ENCODE data around the gene MPHOSPH9. TPM values are rescaled to one million over a fixed set of nuclear protein-coding genes. Genes with fewer than 3 reads are reported as not detected.

MPHOSPH9 gene
- total RNA-seq, 2 experiments from 2014 or later: 148 to 149 TPM

- Mint-ChIP-seq H3K4me3 (no peak overlapping the region), H3K36me3 (ENCODE audit: low read depth) (peaks cover 20% of the 10 kb centered on the region), H3K27me3 (ENCODE audit: low read depth) (peaks cover 10% of the 10 kb centered on the region), H3K4me1 (ENCODE audit: low read depth) (peaks cover 39% of the 10 kb centered on the region), H3K9me3 (ENCODE audit: insufficient read depth) (no peaks in the 10 kb centered on the region), H3K27ac (no peak overlapping the region)
- DNase-seq (no peak), ATAC-seq (no peak)
- ChIA-PET CTCF (interaction anchor here (1.0 to 3.0 kb wide), 3 partner anchors 73 to 104 kb away, joined by 3 to 12 read pairs (median 7); no protein-coding TSS in a partner anchor), POLR2A (interaction anchor here (1.3 to 3.3 kb wide), 2 partner anchors 73 to 84 kb away, joined by 3 to 18 read pairs; partner anchors contain the start of genes MPHOSPH9 and MTRFR)
Observed at GRCh38 chr12:123148655-123149054, 84.3 kb downstream of the MPHOSPH9 start.

DNA sequence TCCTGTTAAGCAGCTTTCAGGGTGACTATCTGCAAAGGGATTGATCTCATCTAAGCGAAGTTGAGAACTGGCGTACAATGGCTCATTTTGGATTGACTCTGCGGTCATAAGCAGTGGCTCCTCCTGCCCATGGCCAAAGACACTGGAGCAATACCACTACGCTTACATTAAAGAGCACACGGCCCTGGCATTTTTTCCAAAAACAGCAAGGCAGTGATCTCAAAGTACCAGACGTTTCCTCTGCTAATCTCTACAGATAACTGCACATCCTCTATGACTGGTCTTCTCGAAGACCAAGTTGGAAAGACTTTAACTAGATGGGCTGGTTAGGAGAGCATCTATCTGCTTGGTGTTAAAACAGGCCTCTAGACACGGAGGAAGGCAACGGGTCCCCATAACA is 84.7 kb downstream of the MPHOSPH9 start:
- ATAC-seq (no peak), DNase-seq (no peak)
- Mint-ChIP-seq H3K4me3 (no peak overlapping the region), H3K9me3 (ENCODE audit: insufficient read depth) (no peaks in the 10 kb centered on the region), H3K27ac (no peak overlapping the region), H3K4me1 (ENCODE audit: low read depth) (peaks cover 34% of the 10 kb centered on the region), H3K36me3 (ENCODE audit: low read depth) (peaks cover 16% of the 10 kb centered on the region), H3K27me3 (ENCODE audit: low read depth) (peaks cover 10% of the 10 kb centered on the region)
- POLR2A ChIA-PET: interaction anchor here (1.3 kb wide), 1 partner anchor 85 kb away, joined by 3 read pairs; the partner anchor contains the start of genes MPHOSPH9 and MTRFR
- CTCF ChIA-PET: interaction anchor here (3.0 kb wide), 1 partner anchor 73 kb away, joined by 12 read pairs; no protein-coding TSS in a partner anchor

GRCh38 chr12:123145211-123145610 is 87.7 kb downstream of the MPHOSPH9 start:
- ChIA-PET POLR2A (interaction anchor here (0.9 kb wide), 1 partner anchor 24 kb away, joined by 5 read pairs; no protein-coding TSS in a partner anchor), CTCF (interaction anchor here (0.6 to 0.9 kb wide), 2 partner anchors 70 to 986 kb away, joined by 3 to 4 read pairs; no protein-coding TSS in a partner anchor)
- ATAC-seq (no peak), DNase-seq (no peak)
- Mint-ChIP-seq H3K4me3 (no peak overlapping the region), H3K9me3 (ENCODE audit: insufficient read depth) (no peaks in the 10 kb centered on the region), H3K4me1 (ENCODE audit: low read depth) (peaks cover 23% of the 10 kb centered on the region), H3K36me3 (ENCODE audit: low read depth) (peaks cover 1% of the 10 kb centered on the region), H3K27ac (no peak overlapping the region), H3K27me3 (ENCODE audit: low read depth) (peaks cover 10% of the 10 kb centered on the region)

GRCh38 chr12:123143736-123144461 is 89.0 kb downstream of the MPHOSPH9 start:
- H3K4me3 Mint-ChIP-seq: no peak overlapping the region
- H3K9me3 Mint-ChIP-seq (ENCODE audit: insufficient read depth): no peaks in the 10 kb centered on the region
- peaks cover 22% of the 10 kb centered on the region for H3K4me1 Mint-ChIP-seq (ENCODE audit: low read depth)
- CTCF ChIA-PET: interaction anchor here (1.0 to 1.9 kb wide), 2 partner anchors 9 to 59 kb away, joined by 3 to 4 read pairs; no protein-coding TSS in a partner anchor
- DNase-seq: no peak
- no peak for ATAC-seq
- POLR2A ChIA-PET: interaction anchor here (0.7 to 0.9 kb wide), 2 partner anchors 67 to 161 kb away, joined by 3 read pairs; no protein-coding TSS in a partner anchor
- H3K27me3 Mint-ChIP-seq (ENCODE audit: low read depth): peaks cover 4% of the 10 kb centered on the region
- no peak overlapping the region for H3K27ac Mint-ChIP-seq
- peaks cover 1% of the 10 kb centered on the region for H3K36me3 Mint-ChIP-seq (ENCODE audit: low read depth)

DNA sequence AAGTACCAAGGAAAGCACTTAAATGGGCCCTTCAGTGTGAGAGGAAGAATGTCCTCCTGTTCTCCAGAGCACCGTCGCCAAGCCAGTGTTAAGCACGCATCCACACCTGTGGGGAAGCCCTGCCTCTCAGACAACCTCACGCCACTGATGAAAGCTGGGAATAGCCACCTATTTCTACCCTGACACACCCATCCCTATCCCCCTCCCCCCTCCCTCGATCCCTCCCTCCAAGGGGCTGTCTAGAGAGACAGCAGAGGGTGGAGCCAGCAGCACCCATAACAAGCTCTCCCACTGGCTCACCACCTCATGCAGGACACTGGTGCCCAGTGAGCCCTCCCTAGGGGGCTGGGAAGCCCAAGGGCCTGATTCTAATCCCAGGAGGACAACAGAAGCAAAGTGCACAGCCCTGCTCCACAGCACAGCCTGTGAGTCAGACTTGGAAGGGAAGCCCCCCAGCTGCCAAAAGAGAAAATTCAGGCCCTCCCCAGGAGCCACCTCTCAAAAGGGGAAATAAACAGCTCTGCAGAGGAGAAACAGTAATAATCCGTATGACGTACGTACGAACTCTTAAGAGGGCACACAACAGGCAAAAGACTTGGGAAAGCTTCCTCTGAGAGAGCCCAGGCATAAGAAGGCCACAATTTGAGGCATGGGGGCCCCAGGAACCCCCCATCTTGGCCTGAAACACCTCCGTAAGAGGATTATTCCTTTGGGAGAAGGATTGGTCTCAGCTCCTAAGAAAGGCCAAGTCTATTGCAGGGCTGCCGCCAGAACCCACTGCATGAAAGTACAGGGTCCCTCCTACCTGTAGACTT is 89.8 kb downstream of the MPHOSPH9 start:
- Mint-ChIP-seq H3K4me3 (no peak overlapping the region), H3K27ac (no peak overlapping the region), H3K27me3 (ENCODE audit: low read depth) (no peaks in the 10 kb centered on the region), H3K9me3 (ENCODE audit: insufficient read depth) (no peaks in the 10 kb centered on the region), H3K36me3 (ENCODE audit: low read depth) (peaks cover 1% of the 10 kb centered on the region), H3K4me1 (ENCODE audit: low read depth) (peaks cover 18% of the 10 kb centered on the region)
- ATAC-seq (no peak), DNase-seq (no peak)
- POLR2A ChIA-PET: interaction anchor here (0.7 to 1.0 kb wide), 3 partner anchors 9 to 161 kb away, joined by 3 read pairs; no protein-coding TSS in a partner anchor
- CTCF ChIA-PET: interaction anchor here (1.9 to 2.9 kb wide), 2 partner anchors 8 to 100 kb away, joined by 4 to 10 read pairs; no protein-coding TSS in a partner anchor

DNA sequence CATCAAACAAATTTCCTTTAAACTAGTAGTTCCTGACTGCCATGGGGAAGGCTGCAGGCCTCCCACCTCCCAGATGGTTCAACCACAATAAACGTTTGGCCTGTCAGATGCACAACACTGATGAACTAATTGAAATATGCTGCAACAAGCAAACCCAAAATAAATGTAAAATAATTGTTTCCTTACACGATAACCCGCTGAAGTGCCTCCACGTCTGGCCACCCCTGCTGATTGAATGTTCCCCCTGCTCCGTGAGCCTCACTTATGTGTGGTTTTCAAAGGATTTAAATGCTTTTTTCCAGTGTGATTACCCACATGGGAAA is 90.5 kb downstream of the MPHOSPH9 start:
- Mint-ChIP-seq H3K9me3 (ENCODE audit: insufficient read depth) (no peaks in the 10 kb centered on the region), H3K27me3 (ENCODE audit: low read depth) (no peaks in the 10 kb centered on the region), H3K27ac (no peak overlapping the region), H3K36me3 (ENCODE audit: low read depth) (peaks cover 1% of the 10 kb centered on the region), H3K4me3 (no peak overlapping the region), H3K4me1 (ENCODE audit: low read depth) (peaks cover 18% of the 10 kb centered on the region)
- DNase-seq: no peak
- CTCF ChIA-PET: interaction anchor here (2.9 kb wide), 1 partner anchor 99 kb away, joined by 10 read pairs; no protein-coding TSS in a partner anchor
- no peak for ATAC-seq
- POLR2A ChIA-PET: interaction anchor here (1.0 kb wide), 1 partner anchor 9 kb away, joined by 3 read pairs; no protein-coding TSS in a partner anchor

DNA sequence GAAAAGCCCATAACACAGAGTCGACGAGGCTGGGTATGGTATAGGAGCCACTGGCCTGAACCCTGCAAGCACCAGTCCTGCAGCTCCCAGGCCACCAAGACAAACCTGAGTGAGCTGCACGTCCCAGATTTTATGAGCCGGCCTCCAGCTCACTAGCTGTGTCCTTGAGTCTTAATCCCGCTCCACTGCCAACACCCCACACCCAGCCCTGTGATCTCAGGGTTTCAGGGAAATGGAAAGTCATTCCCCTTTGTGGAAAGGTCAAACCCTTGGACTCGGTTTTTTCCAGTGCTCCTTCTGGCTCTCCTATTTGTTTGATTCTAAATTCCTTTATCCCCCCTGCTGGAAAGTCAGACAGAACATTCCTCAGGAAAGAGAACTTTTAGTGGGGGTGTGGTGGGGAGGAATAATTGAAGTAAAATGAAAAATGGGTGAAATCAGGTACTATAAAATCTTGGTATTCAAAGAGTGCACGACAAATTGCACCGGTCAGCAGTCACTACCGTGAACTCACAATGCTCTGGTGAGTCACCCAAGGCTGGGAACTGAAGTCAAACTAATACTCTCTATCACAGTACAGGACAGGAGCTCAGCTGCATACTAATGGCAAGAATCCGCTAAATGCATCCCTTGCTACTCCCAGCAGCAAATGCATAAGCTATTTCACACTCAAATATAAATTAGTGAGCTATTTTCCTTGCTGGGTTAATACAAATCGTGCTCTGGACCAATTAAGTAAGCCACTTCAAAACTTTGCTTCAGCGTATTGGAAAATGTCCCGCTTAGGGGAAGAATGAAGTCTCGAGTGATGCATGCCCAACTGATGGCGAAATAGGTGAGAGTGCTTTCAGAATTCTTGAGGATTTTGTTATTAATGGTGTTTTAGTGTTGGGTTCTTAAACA is 91.1 kb downstream of the MPHOSPH9 start:
- ChIA-PET CTCF (interaction anchor here (0.8 to 2.9 kb wide), 3 partner anchors 21 to 98 kb away, joined by 3 to 10 read pairs (median 3); no protein-coding TSS in a partner anchor), POLR2A (interaction anchor here (0.6 to 1.0 kb wide), 2 partner anchors 10 to 315 kb away, joined by 3 read pairs; no protein-coding TSS in a partner anchor)
- ATAC-seq (no peak), DNase-seq (no peak)
- peaks cover 1% of the 10 kb centered on the region for H3K36me3 Mint-ChIP-seq (ENCODE audit: low read depth)
- no peak overlapping the region for H3K4me3 Mint-ChIP-seq
- peaks cover 17% of the 10 kb centered on the region for H3K4me1 Mint-ChIP-seq (ENCODE audit: low read depth)
- no peaks in the 10 kb centered on the region for H3K27me3 Mint-ChIP-seq (ENCODE audit: low read depth)
- no peaks in the 10 kb centered on the region for H3K9me3 Mint-ChIP-seq (ENCODE audit: insufficient read depth)
- no peak overlapping the region for H3K27ac Mint-ChIP-seq

DNA sequence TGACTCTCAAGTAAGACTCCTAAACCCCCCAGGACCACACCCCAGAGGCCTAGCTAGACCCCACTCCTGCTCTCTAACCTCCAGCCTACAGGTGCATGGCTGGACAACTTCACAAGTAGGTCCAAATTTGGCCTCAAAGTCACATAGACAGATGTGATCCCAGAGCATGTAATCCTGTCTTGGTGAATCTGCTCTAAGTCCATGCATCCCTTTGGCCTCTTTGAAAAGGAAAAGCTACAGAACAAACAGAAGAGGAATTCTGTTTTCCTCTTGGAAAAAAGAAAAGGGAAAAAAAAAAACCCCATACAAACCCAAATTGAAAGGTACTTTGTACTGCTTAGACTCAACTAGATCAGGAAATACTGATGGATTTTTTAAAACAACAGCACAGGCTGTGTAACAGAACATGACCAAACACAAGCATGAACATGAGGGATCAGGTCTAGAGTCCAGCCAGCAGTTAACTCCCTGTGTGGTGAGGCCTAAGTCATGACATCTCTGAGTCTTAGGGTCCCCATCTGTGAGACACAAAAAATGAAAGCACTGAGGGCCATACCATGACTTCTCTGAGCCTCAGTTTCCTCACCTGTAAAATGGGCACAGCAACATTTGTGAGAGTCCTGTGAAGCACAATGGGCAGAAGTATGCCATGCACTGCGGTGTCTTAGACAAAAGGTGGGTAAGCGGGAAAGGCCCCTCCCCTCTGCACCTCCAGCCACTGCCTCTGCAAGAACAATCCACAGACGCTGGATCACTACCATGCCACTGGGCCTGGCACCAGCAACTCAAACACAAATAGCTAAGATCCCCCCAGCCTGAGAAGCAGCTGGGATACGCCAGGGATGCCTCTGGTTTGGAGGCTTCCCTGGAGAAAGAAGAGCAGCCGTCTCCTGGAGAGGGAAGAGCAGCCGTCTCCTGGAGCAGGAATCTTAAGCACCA is 92.0 kb downstream of the MPHOSPH9 start:
- no peaks in the 10 kb centered on the region for H3K27me3 Mint-ChIP-seq (ENCODE audit: low read depth)
- H3K4me1 Mint-ChIP-seq (ENCODE audit: low read depth): peaks cover 15% of the 10 kb centered on the region
- ChIA-PET POLR2A (interaction anchor here (0.5 to 0.6 kb wide), 2 partner anchors 24 to 316 kb away, joined by 3 read pairs; no protein-coding TSS in a partner anchor), CTCF (interaction anchor here (0.8 to 2.9 kb wide), 4 partner anchors 9 to 97 kb away, joined by 3 to 10 read pairs (median 3); no protein-coding TSS in a partner anchor)
- H3K36me3 Mint-ChIP-seq (ENCODE audit: low read depth): peaks cover 1% of the 10 kb centered on the region
- no peak overlapping the region for H3K27ac Mint-ChIP-seq
- DNase-seq (no peak), ATAC-seq (no peak)
- H3K4me3 Mint-ChIP-seq: no peak overlapping the region
- no peaks in the 10 kb centered on the region for H3K9me3 Mint-ChIP-seq (ENCODE audit: insufficient read depth)

- ChIA-PET POLR2A (interaction anchor here (0.5 kb wide), 1 partner anchor 23 kb away, joined by 3 read pairs; no protein-coding TSS in a partner anchor), CTCF (interaction anchor here (1.1 to 2.9 kb wide), 4 partner anchors 9 to 97 kb away, joined by 3 to 10 read pairs (median 4); no protein-coding TSS in a partner anchor)
- H3K36me3 Mint-ChIP-seq (ENCODE audit: low read depth): peaks cover 3% of the 10 kb centered on the region
- H3K4me3 Mint-ChIP-seq: no peak overlapping the region
- H3K27ac Mint-ChIP-seq: peak overlapping the region; percentile 14
- no peak for DNase-seq
- peak; percentile 42 for ATAC-seq
- H3K9me3 Mint-ChIP-seq (ENCODE audit: insufficient read depth): no peaks in the 10 kb centered on the region
- H3K27me3 Mint-ChIP-seq (ENCODE audit: low read depth): no peaks in the 10 kb centered on the region
- peaks cover 17% of the 10 kb centered on the region for H3K4me1 Mint-ChIP-seq (ENCODE audit: low read depth)
Observed at GRCh38 chr12:123139926-123140675, 92.8 kb downstream of the MPHOSPH9 start.
